HAP-1 (cell line): ENCODE measurements around the gene TPO.

Experiments
- DNase-seq, 2 experiments: peaks; one replicate each; pipeline ENCODE4 v3.0.0-alpha.2; 2016 to 2020; ENCODE audit warnings: low spot score in 2 of 2
- H3K27me3 ChIP-seq: fragments of 250-450 bp; sonication (Bioruptor Pico); 2 replicates; pipeline ENCODE4 v1.5.1; 2020; ENCODE audit warnings: low read depth, mild to moderate bottlenecking, moderate library complexity
- H3K36me3 ChIP-seq: fragments of 250-450 bp; sonication (Bioruptor Pico); replicated peaks from 2 replicates; pipeline ENCODE4 v1.5.1; 2020; ENCODE audit warnings: mild to moderate bottlenecking
- H3K4me1 ChIP-seq: fragments of 250-450 bp; sonication (Bioruptor Pico); 2 replicates; pipeline ENCODE4 v1.5.1; 2020; ENCODE audit warnings: mild to moderate bottlenecking
- H3K4me3 ChIP-seq: fragments of 250-450 bp; sonication (Bioruptor Pico); 2 replicates; pipeline ENCODE4 v1.5.1; 2020; ENCODE audit warnings: mild to moderate bottlenecking, moderate library complexity
- H3K9me3 ChIP-seq: fragments of 250-450 bp; sonication (Bioruptor Pico); 2 replicates; pipeline ENCODE4 v1.5.1; 2020; ENCODE audit warnings: mild to moderate bottlenecking, moderate library complexity
- in situ Hi-C: fragments of 300-500 bp; cut with MboI; formaldehyde crosslinking; loops from 3 replicates; pipeline ENCODE4 v1.14.3; 2020; ENCODE audit warnings: low sequenced_read_pairs, inconsistent platforms, mixed read lengths

Gene TPO

GRCh38 chr2:1477196-1478040 is 64.2 kb downstream of the TPO start:
- no peak overlapping the region for H3K4me3 ChIP-seq
- no peaks in the 10 kb centered on the region for H3K27me3 ChIP-seq
- H3K9me3 ChIP-seq = no peaks in the 10 kb centered on the region
- no peaks in the 10 kb centered on the region for H3K36me3 ChIP-seq
- DNase-seq = no peak
- H3K4me1 ChIP-seq = no peaks in the 10 kb centered on the region
- in situ Hi-C loops = no loop called here

GRCh38 chr2:1478311-1479305 is 65.3 kb downstream of the TPO start:
- Histone ChIP-seq H3K4me1 (no peaks in the 10 kb centered on the region), H3K4me3 (no peak overlapping the region), H3K9me3 (no peaks in the 10 kb centered on the region), H3K27me3 (no peaks in the 10 kb centered on the region), H3K36me3 (no peaks in the 10 kb centered on the region)
- in situ Hi-C loops = no loop called here
- DNase-seq = no peak

GRCh38 chr2:1479346-1479745 is 66.1 kb downstream of the TPO start:
- no peaks in the 10 kb centered on the region for H3K27me3 ChIP-seq

GRCh38 chr2:1480671-1481076 is 67.4 kb downstream of the TPO start:
- Histone ChIP-seq H3K27me3 (no peaks in the 10 kb centered on the region), H3K36me3 (no peaks in the 10 kb centered on the region), H3K4me1 (no peaks in the 10 kb centered on the region), H3K9me3 (no peaks in the 10 kb centered on the region), H3K4me3 (no peak overlapping the region)
- in situ Hi-C loops = no loop called here
- no peak for DNase-seq

More at GRCh38 chr2:1479346-1479745, 66.1 kb downstream of the TPO start:
- no peaks in the 10 kb centered on the region for H3K36me3 ChIP-seq
- no peak overlapping the region for H3K4me3 ChIP-seq
- H3K4me1 ChIP-seq = no peaks in the 10 kb centered on the region
- no peaks in the 10 kb centered on the region for H3K9me3 ChIP-seq
- in situ Hi-C loops = no loop called here
- DNase-seq = no peak

- no peaks in the 10 kb centered on the region for H3K36me3 ChIP-seq
- no peaks in the 10 kb centered on the region for H3K9me3 ChIP-seq
- in situ Hi-C loops = no loop called here
- no peak for DNase-seq
- H3K4me1 ChIP-seq = no peaks in the 10 kb centered on the region
- no peak overlapping the region for H3K4me3 ChIP-seq
- no peaks in the 10 kb centered on the region for H3K27me3 ChIP-seq
Observed at GRCh38 chr2:1481406-1482252, 68.4 kb downstream of the TPO start.

GRCh38 chr2:1482253-1482675 is 69.0 kb downstream of the TPO start:
- Histone ChIP-seq H3K4me1 (no peaks in the 10 kb centered on the region), H3K36me3 (no peaks in the 10 kb centered on the region), H3K9me3 (no peaks in the 10 kb centered on the region), H3K27me3 (no peaks in the 10 kb centered on the region), H3K4me3 (no peak overlapping the region)
- in situ Hi-C loops = no loop called here
- no peak for DNase-seq

- DNase-seq = no peak
- no peaks in the 10 kb centered on the region for H3K36me3 ChIP-seq
- H3K4me3 ChIP-seq = no peak overlapping the region
- H3K9me3 ChIP-seq = no peaks in the 10 kb centered on the region
- no peaks in the 10 kb centered on the region for H3K4me1 ChIP-seq
- H3K27me3 ChIP-seq = no peaks in the 10 kb centered on the region
- in situ Hi-C loops = no loop called here
Observed at GRCh38 chr2:1482981-1483380, 69.7 kb downstream of the TPO start.

GRCh38 chr2:1483551-1483950 is 70.3 kb downstream of the TPO start:
- in situ Hi-C loops = no loop called here
- no peak overlapping the region for H3K4me3 ChIP-seq
- H3K4me1 ChIP-seq = no peaks in the 10 kb centered on the region
- no peaks in the 10 kb centered on the region for H3K9me3 ChIP-seq
- no peak for DNase-seq
- H3K27me3 ChIP-seq = no peaks in the 10 kb centered on the region
- no peaks in the 10 kb centered on the region for H3K36me3 ChIP-seq

GRCh38 chr2:1484131-1484884 is 71.0 kb downstream of the TPO start:
- Histone ChIP-seq H3K4me1 (no peaks in the 10 kb centered on the region), H3K36me3 (no peaks in the 10 kb centered on the region), H3K27me3 (no peaks in the 10 kb centered on the region), H3K9me3 (no peaks in the 10 kb centered on the region), H3K4me3 (no peak overlapping the region)
- in situ Hi-C loops = no loop called here
- no peak for DNase-seq

- in situ Hi-C loops = no loop called here
- H3K9me3 ChIP-seq = no peaks in the 10 kb centered on the region
- no peak overlapping the region for H3K4me3 ChIP-seq
- no peaks in the 10 kb centered on the region for H3K27me3 ChIP-seq
- H3K36me3 ChIP-seq = no peaks in the 10 kb centered on the region
- H3K4me1 ChIP-seq = no peaks in the 10 kb centered on the region
- no peak for DNase-seq
Observed at GRCh38 chr2:1486670-1487069, 73.4 kb downstream of the TPO start.

- no peaks in the 10 kb centered on the region for H3K4me1 ChIP-seq
- DNase-seq = no peak
- in situ Hi-C loops = no loop called here
Observed at GRCh38 chr2:1487758-1488157, 74.5 kb downstream of the TPO start.

GRCh38 chr2:1488181-1488671 is 75.0 kb downstream of the TPO start:
- Histone ChIP-seq H3K9me3 (no peaks in the 10 kb centered on the region), H3K4me3 (no peak overlapping the region), H3K36me3 (no peaks in the 10 kb centered on the region), H3K4me1 (no peaks in the 10 kb centered on the region), H3K27me3 (no peaks in the 10 kb centered on the region)
- in situ Hi-C loops = no loop called here
- no peak for DNase-seq

More at GRCh38 chr2:1487758-1488157, 74.5 kb downstream of the TPO start:
- Histone ChIP-seq H3K36me3 (no peaks in the 10 kb centered on the region), H3K27me3 (no peaks in the 10 kb centered on the region), H3K9me3 (no peaks in the 10 kb centered on the region), H3K4me3 (no peak overlapping the region)

- no peak for DNase-seq
- H3K9me3 ChIP-seq = no peaks in the 10 kb centered on the region
- in situ Hi-C loops = no loop called here
Observed at GRCh38 chr2:1488851-1489250, 75.6 kb downstream of the TPO start.

More at GRCh38 chr2:1488851-1489250, 75.6 kb downstream of the TPO start:
- H3K4me3 ChIP-seq = no peak overlapping the region
- no peaks in the 10 kb centered on the region for H3K4me1 ChIP-seq
- H3K36me3 ChIP-seq = no peaks in the 10 kb centered on the region
- H3K27me3 ChIP-seq = no peaks in the 10 kb centered on the region
